GM12872 (cell line): ENCODE results near the gene ZNF33A.

Experiments used
- TF ChIP-seq, protein P1 (sequence below): IDR thresholded peaks from 3 replicates; pipeline ENCODE4 v1.5.1; 2011; ENCODE audit warnings: low read depth, mild to moderate bottlenecking, low read length, moderate library complexity; ENCODE audit not compliant: insufficient read depth

Gene ZNF33A

DNA sequence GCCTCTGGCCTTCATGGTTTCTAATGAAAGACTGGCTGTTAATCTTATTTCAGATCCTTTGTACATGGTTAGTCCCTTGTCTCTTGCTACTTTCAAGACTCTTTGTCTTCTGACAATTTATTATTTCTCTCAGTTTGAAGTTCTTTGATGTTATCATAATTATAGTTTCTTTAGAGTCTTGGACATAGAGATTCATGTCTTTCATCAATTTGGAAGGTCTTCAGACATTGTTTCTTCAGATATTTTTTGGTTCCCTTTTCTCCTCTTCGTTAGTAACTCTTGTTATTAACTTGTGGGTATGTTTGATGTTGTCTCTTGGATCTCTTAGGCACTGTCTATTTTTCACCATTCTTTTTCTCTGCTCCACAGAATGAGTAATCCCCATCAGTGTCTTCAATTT lies 92.4 kb downstream of the ZNF33A start:
- TF ChIP-seq, protein P1, sequence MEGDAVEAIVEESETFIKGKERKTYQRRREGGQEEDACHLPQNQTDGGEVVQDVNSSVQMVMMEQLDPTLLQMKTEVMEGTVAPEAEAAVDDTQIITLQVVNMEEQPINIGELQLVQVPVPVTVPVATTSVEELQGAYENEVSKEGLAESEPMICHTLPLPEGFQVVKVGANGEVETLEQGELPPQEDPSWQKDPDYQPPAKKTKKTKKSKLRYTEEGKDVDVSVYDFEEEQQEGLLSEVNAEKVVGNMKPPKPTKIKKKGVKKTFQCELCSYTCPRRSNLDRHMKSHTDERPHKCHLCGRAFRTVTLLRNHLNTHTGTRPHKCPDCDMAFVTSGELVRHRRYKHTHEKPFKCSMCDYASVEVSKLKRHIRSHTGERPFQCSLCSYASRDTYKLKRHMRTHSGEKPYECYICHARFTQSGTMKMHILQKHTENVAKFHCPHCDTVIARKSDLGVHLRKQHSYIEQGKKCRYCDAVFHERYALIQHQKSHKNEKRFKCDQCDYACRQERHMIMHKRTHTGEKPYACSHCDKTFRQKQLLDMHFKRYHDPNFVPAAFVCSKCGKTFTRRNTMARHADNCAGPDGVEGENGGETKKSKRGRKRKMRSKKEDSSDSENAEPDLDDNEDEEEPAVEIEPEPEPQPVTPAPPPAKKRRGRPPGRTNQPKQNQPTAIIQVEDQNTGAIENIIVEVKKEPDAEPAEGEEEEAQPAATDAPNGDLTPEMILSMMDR, result no peak

- TF ChIP-seq, protein P1, result no peak
Observed at GRCh38 chr10:38103756-38104155, 93.3 kb downstream of the ZNF33A start.

DNA sequence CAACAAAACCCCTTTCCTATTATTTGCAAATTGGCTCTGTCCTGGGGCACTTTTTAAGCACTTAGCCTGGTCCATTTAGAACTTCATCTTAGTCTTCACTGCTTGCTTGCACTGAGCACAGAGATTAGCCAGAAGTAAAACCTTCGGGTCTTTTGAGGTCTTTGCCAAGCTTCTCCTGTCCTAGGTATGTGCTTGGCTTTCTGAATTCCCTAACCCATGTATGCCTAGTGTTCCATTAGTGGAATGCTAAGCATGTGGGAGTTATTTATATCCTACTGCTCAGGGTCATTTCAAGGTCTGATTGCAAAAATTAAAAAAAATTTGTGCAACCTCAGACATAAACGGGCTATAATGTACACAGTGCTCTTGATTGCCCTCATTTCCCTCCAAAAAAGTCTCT lies 101.7 kb downstream of the ZNF33A start:
- TF ChIP-seq, protein P1, result no peak
